HG02763 (cell line): ENCODE data around the gene SNX11.
A peak's percentile ranks its signal among the peaks of the same experiment; 100 is the strongest.
"Not testable (repeated sequence)": the region's sequence is repeated elsewhere in the genome, so short reads cannot be mapped to it uniquely, and the experiment has no call there.

Experiments
- ATAC-seq: cut with Tn5 transposase; IDR thresholded peaks from one replicate; pipeline ENCODE4 v1.9.1; 2021; ENCODE audit warnings: mild to moderate bottlenecking, moderate library complexity; ENCODE audit not compliant: unreplicated experiment

SNX11 gene, protein sequence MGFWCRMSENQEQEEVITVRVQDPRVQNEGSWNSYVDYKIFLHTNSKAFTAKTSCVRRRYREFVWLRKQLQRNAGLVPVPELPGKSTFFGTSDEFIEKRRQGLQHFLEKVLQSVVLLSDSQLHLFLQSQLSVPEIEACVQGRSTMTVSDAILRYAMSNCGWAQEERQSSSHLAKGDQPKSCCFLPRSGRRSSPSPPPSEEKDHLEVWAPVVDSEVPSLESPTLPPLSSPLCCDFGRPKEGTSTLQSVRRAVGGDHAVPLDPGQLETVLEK

DNA sequence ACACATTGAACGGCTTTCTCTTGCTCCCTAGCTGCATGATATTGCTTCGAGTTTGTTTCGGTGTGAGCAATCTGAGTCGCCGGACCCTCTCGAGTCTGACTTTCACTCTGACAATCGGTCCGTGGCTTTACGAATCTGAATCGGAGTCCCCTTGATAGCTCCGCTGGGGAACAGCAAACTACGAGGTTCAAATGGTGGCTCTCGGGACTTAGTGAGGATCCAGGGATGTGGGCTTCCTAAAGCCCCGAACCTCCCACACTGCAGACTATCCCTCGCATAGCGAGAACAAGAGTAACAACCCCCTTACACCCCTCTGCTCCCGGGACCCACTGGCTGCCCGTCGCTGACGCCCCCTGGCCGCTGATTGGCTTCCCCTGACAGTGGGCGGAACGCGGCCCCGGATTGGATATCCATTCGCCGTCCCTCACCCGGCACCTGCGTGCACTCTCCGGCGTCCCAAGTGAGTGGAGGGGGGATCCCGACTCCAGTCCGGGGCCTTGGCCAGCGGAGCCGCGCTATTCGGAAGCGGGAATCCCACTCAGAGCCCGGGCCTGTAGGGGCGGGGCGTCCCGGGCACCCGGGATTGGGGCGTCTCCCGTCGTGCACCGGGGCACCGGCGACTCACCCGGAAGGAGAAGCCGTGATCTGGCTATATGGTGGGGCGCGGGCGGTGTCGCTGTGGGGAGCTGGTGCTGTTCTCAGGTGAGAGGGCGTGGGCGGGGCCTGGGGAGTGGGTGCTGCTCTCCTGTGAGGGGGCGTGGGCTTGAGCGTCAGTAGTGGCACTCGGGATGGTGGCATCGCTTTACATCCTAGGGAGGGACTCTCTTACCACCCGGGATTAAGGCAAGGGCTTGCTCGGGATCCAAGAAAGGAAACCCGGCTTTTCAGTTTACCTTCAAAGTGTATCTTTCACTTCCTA, at the start of gene SNX11:
SNX11 (plus strand) TSS at position 630 of the 919 bp plus-strand sequence. CDS start 4,278 bp downstream, outside the sequence.
- ATAC-seq = peak; percentile 82

DNA sequence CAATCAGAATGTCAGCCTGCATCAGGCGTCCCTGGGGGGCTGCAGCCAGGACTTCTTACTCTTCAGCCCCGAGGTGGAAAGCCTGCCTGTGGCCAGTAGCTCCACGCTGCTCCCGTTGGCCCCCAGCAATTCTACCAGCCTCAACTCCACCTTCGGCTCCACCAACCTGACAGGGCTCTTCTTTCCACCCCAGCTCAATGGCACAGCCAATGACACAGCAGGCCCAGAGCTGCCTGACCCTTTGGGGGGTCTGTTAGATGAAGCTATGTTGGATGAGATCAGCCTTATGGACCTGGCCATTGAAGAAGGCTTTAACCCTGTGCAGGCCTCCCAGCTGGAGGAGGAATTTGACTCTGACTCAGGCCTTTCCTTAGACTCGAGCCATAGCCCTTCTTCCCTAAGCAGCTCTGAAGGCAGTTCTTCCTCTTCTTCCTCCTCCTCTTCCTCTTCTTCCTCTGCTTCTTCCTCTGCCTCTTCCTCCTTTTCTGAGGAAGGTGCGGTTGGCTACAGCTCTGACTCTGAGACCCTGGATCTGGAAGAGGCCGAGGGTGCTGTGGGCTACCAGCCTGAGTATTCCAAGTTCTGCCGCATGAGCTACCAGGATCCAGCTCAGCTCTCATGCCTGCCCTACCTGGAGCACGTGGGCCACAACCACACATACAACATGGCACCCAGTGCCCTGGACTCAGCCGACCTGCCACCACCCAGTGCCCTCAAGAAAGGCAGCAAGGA, 49.0 kb upstream of the SNX11 start:
- no peak for ATAC-seq

GRCh38 chr17:48059125-48059668, 48.4 kb upstream of the SNX11 start:
- ATAC-seq = no peak

GRCh38 chr17:48060249-48060648, 47.3 kb upstream of the SNX11 start:
- ATAC-seq = no peak

- ATAC-seq = no peak
Measured at GRCh38 chr17:48062273-48062672, 45.3 kb upstream of the SNX11 start.

GRCh38 chr17:48064638-48065037, 42.9 kb upstream of the SNX11 start:
- ATAC-seq = no peak

DNA sequence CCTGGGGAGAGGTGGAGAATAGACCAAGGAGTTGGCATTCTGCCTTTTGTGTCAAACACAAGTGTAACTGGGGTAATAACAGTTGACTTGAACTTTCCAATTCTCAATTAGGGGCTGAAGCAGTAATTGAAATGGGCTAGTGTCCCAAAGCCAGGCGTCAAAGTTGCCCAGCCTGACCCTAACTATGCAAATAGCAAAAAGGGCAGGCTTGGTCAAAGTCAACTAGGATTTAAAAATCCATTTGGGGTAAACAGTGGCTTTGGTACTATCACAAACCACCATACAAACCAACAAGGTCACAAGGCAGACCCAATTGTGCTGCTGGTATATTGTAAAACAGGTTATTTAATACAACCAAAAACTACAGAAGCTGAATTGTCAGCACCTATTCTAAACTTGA, 41.4 kb upstream of the SNX11 start:
- ATAC-seq = no peak

- no peak for ATAC-seq
Measured at GRCh38 chr17:48066656-48067055, 40.9 kb upstream of the SNX11 start.

DNA sequence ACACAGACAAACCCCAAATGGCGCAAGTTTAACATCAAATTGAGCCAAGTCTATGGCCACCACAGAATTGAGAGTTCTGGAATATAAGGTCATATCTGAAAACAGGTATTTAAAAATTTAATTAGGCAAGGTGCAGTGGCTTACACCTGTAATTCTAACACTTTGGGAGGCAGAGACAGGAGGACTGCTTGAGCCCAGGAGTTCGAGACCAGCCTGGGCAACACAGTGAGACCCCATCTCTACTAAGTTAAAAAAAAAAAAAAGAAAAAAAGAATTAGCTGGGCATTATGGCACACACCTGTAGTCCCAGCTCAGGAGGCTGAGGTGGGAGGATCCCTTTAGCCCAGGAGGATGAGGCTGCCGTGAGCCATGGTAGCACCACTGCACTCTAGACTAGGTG, 40.3 kb upstream of the SNX11 start:
- ATAC-seq = no peak

- ATAC-seq = not testable (repeated sequence)
Measured at GRCh38 chr17:48067808-48068207, 39.8 kb upstream of the SNX11 start.

- no peak for ATAC-seq
Measured at GRCh38 chr17:48068491-48068961, 39.0 kb upstream of the SNX11 start.

GRCh38 chr17:48070195-48070594, 37.4 kb upstream of the SNX11 start:
- ATAC-seq = no peak

DNA sequence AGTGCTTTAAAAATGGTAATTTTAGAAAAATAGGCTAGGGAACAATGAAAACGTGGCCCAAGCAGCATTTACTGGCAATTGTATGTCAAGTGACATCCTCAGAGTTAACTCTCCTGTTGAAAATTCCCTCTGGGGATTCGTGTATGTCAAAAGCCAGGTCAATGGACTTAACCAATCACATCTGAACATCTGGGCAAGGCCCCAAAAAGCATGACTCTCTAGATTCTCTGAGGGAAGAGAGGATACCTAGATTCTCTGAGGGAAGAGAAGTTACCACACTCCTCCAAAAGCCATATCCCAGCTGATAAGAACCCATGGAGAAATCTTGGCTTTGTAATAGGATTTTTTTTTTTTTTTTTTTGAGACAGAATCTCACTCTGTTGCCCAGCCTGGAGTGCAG, 35.9 kb upstream of the SNX11 start:
- no peak for ATAC-seq

DNA sequence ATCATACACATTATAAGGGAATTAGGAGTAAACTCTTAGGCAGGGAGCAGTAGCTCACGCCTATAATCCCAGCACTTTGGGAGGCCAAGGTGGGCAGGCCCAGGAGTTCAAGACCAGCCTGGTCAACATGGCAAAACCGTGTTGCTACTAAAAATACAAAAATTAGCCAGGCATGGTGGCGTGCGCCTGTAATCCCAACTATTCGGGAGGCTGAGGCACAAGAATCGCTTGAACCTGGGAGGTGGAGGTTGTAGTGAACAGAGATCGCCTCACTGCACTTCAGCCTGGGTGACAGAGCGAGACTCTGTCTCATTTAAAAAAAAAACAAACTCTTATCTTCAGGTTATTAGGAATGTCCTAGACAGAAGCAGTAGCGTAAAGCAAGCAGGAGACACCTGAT, 34.8 kb upstream of the SNX11 start:
- not testable (repeated sequence) for ATAC-seq

DNA sequence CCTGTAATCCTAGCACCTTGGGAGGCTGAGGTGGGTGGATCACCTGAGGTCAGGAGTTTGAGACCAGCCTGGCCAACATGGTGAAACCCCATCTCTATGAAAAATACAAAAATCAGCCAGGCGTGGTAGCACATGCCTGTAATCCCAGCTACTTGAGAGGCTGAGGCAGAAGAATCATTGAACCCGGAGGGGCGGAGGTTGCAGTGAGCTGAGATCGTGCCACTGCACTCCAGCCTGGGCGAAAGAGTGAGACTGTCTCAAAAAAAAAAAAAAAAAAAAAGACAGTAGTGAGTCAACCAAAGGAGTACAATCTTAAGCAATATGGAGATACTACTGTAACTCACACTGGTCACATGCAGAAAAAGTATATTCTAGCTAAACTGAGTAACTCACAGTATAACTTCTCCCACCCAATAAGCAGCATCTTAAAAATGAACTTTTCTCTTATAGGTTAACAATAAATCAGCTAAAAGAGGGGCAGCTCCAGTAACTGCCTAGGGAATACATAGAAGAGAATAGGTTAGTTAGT, 33.9 kb upstream of the SNX11 start:
- not testable (repeated sequence) for ATAC-seq

DNA sequence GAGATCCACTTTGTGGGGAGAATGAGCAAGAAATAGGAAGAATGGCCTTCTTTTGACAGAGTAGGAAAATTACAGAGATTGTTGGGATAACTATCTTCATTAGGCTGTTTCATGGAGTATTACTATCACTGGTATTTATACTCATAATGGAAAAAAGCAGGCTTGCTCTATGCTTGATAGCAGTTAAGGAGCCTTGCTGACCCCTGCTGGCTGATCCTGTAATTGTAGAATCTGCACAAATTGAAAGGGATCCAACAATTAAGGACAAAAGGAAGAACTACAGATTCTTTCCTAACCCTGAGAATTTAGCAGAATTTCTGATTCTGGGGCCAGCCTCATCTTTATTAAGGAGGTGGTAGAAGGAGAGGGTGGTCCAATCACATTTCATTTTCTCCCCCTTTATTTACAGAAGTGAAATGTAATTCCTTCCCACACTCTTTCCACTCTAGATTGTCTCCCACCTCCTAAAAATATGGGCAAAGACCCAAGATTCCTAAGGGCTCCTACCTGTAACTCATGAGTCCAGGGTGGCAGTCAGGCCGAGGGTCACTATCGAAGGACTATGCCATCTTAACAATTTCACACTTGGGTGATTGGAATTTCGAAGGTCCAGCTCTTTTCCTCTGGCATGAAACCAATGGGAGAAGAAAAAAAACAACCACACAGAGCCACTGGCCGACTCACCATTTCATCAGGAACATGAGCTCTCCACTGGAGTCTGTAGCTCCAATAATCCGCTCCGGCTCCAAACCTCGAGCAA, 33.1 kb upstream of the SNX11 start:
- ATAC-seq = no peak

DNA sequence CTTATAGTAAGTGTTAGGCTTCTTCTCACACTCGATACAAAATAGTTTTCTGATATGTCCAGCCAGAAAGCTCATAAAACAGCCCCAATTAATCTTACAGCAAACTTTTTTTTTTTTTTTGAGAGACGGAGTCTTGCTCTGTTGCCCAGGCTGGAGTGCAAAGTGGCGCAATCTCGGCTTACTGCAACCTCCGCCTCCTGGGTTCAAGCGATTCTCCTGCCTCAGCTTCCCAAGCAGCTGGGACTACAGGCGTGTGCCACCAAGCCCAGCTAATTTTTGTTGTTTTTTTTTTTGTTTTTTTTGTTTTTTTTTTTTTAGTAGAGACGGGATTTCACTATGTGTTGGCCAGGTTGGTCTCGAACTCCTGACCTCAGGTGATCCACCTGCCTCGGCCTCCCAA, 30.4 kb upstream of the SNX11 start:
- not testable (repeated sequence) for ATAC-seq

GRCh38 chr17:48081858-48082257, 25.7 kb upstream of the SNX11 start:
- no peak for ATAC-seq

GRCh38 chr17:48084932-48085331, 22.6 kb upstream of the SNX11 start:
- ATAC-seq = no peak
